Liver (tissue), 9 donors: Measurements from ENCODE around the gene SH3PXD2B. TPM values are rescaled to one million over a fixed set of nuclear protein-coding genes. Genes with fewer than 3 reads are reported as not detected.

ENCODE experiments used
- DNase-seq: peaks from one replicate; pipeline ENCODE4 v3.0.0-alpha.2; 2017; ENCODE audit warnings: low spot score
- H3K27ac ChIP-seq, 2 donors: one replicate each; pipeline ENCODE4 v1.7.0; 2013; ENCODE audit warnings: inconsistent platforms in 2 of 2, low read length in 2 of 2, control low read depth in 1 of 2, low read depth in 1 of 2, mild to moderate bottlenecking in 1 of 2
- H3K27me3 ChIP-seq, 4 donors: one replicate each; pipeline versions ENCODE4 v1.6.1 to v1.7.0; 2013; ENCODE audit warnings: low read length in 3 of 4, inconsistent platforms in 1 of 4, mild to moderate bottlenecking in 1 of 4, moderate library complexity in 1 of 4; ENCODE audit not compliant: control insufficient read depth in 4 of 4, insufficient read depth in 4 of 4
- H3K36me3 ChIP-seq, 4 donors: one replicate each; pipeline versions ENCODE4 v1.6.1 to v1.7.0; 2013; ENCODE audit warnings: low read length in 3 of 4, mild to moderate bottlenecking in 3 of 4, low read depth in 1 of 4, moderate library complexity in 1 of 4; ENCODE audit not compliant: control insufficient read depth in 4 of 4, insufficient read depth in 3 of 4
- H3K4me1 ChIP-seq, 4 donors: one replicate each; pipeline versions ENCODE4 v1.6.1 to v1.7.0; 2013; ENCODE audit warnings: low read length in 3 of 4, mild to moderate bottlenecking in 3 of 4, moderate library complexity in 1 of 4; ENCODE audit not compliant: control insufficient read depth in 4 of 4, insufficient read depth in 4 of 4
- H3K4me3 ChIP-seq, 3 donors: one replicate each; pipeline versions ENCODE4 v1.6.1 to v1.7.0; 2013; ENCODE audit warnings: low read length in 3 of 3, control low read depth in 1 of 3, low read depth in 1 of 3, mild to moderate bottlenecking in 1 of 3
- H3K9ac ChIP-seq, 2 donors: one replicate each; pipeline ENCODE4 v1.7.0; 2013; ENCODE audit warnings: low read length in 2 of 2, mild to moderate bottlenecking in 2 of 2, moderate library complexity in 2 of 2, control low read depth in 1 of 2, low read depth in 1 of 2
- H3K9me3 ChIP-seq, 4 donors: one replicate each; pipeline versions ENCODE4 v1.6.1 to v1.7.0; 2013; ENCODE audit warnings: low read length in 3 of 4; ENCODE audit not compliant: control insufficient read depth in 4 of 4
- CTCF ChIP-seq: fragments of 150-350 bp; IDR thresholded peaks from 2 replicates; pipeline ENCODE4 v1.5.1; 2017; ENCODE audit warnings: improper control_type of control experiment, low read depth, low read length; ENCODE audit not compliant: missing input control
- EGR1 ChIP-seq, 2 donors: IDR thresholded peaks; 2 replicates each; pipeline ENCODE4 v1.6.1; 2016 to 2018; ENCODE audit warnings: antibody characterized with exemption in 2 of 2, low read depth in 2 of 2
- FOXA1 ChIP-seq: IDR thresholded peaks from 2 replicates; pipeline ENCODE4 v1.6.1; 2016; ENCODE audit warnings: antibody characterized with exemption
- GABPA ChIP-seq, 2 donors: IDR thresholded peaks in 1 of 2; conservative IDR thresholded peaks in 1 of 2; 2 replicates each; pipeline ENCODE4 v1.6.1; 2016; ENCODE audit warnings: antibody characterized with exemption in 2 of 2, mild to moderate bottlenecking in 1 of 2, moderate library complexity in 1 of 2
- HNF4A ChIP-seq, 2 donors: conservative IDR thresholded peaks; 2 replicates each; pipeline ENCODE4 v1.6.1; 2016; ENCODE audit warnings: antibody characterized with exemption in 2 of 2, mild to moderate bottlenecking in 2 of 2
- HNF4G ChIP-seq: IDR thresholded peaks from 2 replicates; pipeline ENCODE4 v1.6.1; 2016; ENCODE audit warnings: antibody characterized with exemption
- MAX ChIP-seq: IDR thresholded peaks from 2 replicates; pipeline ENCODE4 v1.6.1; 2016; ENCODE audit warnings: antibody characterized with exemption
- NR2F2 ChIP-seq: IDR thresholded peaks from 2 replicates; pipeline ENCODE4 v1.6.1; 2016; ENCODE audit warnings: antibody characterized with exemption
- RAD21 ChIP-seq, 2 donors: IDR thresholded peaks; 2 replicates each; pipeline ENCODE4 v1.6.1; 2016; ENCODE audit warnings: antibody characterized with exemption in 2 of 2, mild to moderate bottlenecking in 2 of 2
- REST ChIP-seq: IDR thresholded peaks from 2 replicates; pipeline ENCODE4 v1.6.1; 2016; ENCODE audit warnings: antibody characterized with exemption, mild to moderate bottlenecking
- RXRA ChIP-seq, 2 donors: IDR thresholded peaks; 2 replicates each; pipeline ENCODE4 v1.6.1; 2017 to 2018; ENCODE audit warnings: antibody characterized with exemption in 2 of 2, mild to moderate bottlenecking in 1 of 2
- TAF1 ChIP-seq: conservative IDR thresholded peaks from 2 replicates; pipeline ENCODE4 v1.6.1; 2016; ENCODE audit warnings: antibody characterized with exemption, mild to moderate bottlenecking
- YY1 ChIP-seq: IDR thresholded peaks from 2 replicates; pipeline ENCODE4 v1.6.1; 2016; ENCODE audit warnings: antibody characterized with exemption, mild to moderate bottlenecking
- WGBS: extraction: QIAGEN DNeasy Blood & Tissue Kit; methylation state at CpG from one replicate; pipeline ENCODE4 v1.1.7; 2013; 5-methylcytosine and 5-hydroxymethylcytosine counted together
- polyA plus RNA-seq, 2 donors: library from polyadenylated mRNA; stranded (reverse) in 1 of 2; unstranded in 1 of 2; fragments of 200-250 nt in 1 of 2; fragments of >200 nt in 1 of 2; fragmentation: Nextera tagmentation in 1 of 2; extraction: Ambion mirVana in 1 of 2; gene quantifications; one replicate each; pipeline versions ENCODE4 v1.2.1 to v1.2.3, GENCODE V29; 2013 to 2015
- total RNA-seq, 2 donors: library from RNA; depleted of rRNA; stranded (reverse); fragments of >200 nt; gene quantifications; one replicate each; pipeline ENCODE4 v1.2.3, GENCODE V29; 2014
- TF ChIP-seq, protein P1 (sequence below): IDR thresholded peaks from 2 replicates; pipeline ENCODE4 v1.6.1; 2016; ENCODE audit warnings: antibody characterized with exemption
- donor health status: healthy.
- donor health status: healthy.
- donor health status: healthy.
- donor health status: healthy.
- donor health status: healthy.

SH3PXD2B gene
- total and polyA plus RNA-seq, 4 donors = 1.1 to 3.3 (median 2.2) TPM

DNA sequence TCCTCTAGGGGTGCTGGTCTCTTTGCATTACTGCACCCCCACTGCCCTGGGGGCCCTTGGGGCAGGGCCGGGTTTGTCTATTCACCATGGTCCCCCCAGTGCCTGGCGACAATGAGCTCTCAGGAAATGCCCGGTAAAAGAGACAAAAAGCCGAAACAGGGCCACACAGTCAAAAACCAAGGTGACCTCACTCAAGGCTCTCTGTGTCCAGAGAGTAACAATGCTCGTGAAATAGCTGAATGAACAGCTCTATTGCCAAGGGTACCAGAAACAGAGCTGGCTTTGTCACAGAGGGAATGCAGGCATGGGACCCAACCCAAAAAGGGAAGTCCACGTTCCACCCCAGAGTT, 16.0 kb downstream of the SH3PXD2B start:
- 86% methylated on average over 6 of the region's 6 CpGs for WGBS
- Histone ChIP-seq H3K4me3 (no peak overlapping the region), H3K27me3 (no peaks in the 10 kb centered on the region), H3K27ac (no peak overlapping the region), H3K9ac (no peak overlapping the region), H3K36me3 (no peaks in the 10 kb centered on the region), H3K9me3 (no peaks in the 10 kb centered on the region), H3K4me1 (no peaks in the 10 kb centered on the region)
- TF ChIP-seq REST (no peak), CTCF (no peak), RXRA (IDR thresholded peaks at IDR 0.05) (no peak), NR2F2 (no peak), YY1 (no peak), TAF1 (no peak), FOXA1 (no peak), GABPA (IDR thresholded peaks at IDR 0.05 in 1 of 2, conservative IDR thresholded peaks at IDR 0.05 in 1 of 2) (no peak), EGR1 (IDR thresholded peaks at IDR 0.05; ENCODE audit: low read depth in 2 of 2) (no peak), HNF4A (conservative IDR thresholded peaks at IDR 0.05) (no peak), HNF4G (no peak), RAD21 (IDR thresholded peaks at IDR 0.05) (no peak), MAX (no peak)
- TF ChIP-seq, protein P1, sequence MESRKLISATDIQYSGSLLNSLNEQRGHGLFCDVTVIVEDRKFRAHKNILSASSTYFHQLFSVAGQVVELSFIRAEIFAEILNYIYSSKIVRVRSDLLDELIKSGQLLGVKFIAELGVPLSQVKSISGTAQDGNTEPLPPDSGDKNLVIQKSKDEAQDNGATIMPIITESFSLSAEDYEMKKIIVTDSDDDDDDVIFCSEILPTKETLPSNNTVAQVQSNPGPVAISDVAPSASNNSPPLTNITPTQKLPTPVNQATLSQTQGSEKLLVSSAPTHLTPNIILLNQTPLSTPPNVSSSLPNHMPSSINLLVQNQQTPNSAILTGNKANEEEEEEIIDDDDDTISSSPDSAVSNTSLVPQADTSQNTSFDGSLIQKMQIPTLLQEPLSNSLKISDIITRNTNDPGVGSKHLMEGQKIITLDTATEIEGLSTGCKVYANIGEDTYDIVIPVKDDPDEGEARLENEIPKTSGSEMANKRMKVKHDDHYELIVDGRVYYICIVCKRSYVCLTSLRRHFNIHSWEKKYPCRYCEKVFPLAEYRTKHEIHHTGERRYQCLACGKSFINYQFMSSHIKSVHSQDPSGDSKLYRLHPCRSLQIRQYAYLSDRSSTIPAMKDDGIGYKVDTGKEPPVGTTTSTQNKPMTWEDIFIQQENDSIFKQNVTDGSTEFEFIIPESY = no peak
- DNase-seq = no peak

GRCh38 chr5:172437445-172438318, 16.6 kb downstream of the SH3PXD2B start:
- Histone ChIP-seq H3K9ac (no peak overlapping the region), H3K27me3 (no peaks in the 10 kb centered on the region), H3K9me3 (no peaks in the 10 kb centered on the region), H3K36me3 (no peaks in the 10 kb centered on the region), H3K4me1 (no peaks in the 10 kb centered on the region), H3K27ac (no peak overlapping the region), H3K4me3 (no peak overlapping the region)
- WGBS = 78% methylated on average over 14 of the region's 14 CpGs
- DNase-seq = no peak
- TF ChIP-seq CTCF (no peak), NR2F2 (no peak), FOXA1 (no peak), RAD21 (IDR thresholded peaks at IDR 0.05) (no peak), GABPA (IDR thresholded peaks at IDR 0.05 in 1 of 2, conservative IDR thresholded peaks at IDR 0.05 in 1 of 2) (no peak), REST (no peak)
- TF ChIP-seq, protein P1 = no peak
